Trophoblast cell (in vitro differentiated cells and primary cell): ENCODE data around the gene NTM.
A peak's percentile ranks its signal among the peaks of the same experiment; 100 is the strongest.

Source experiments
- DNase-seq, 2 donors: peaks; one replicate each; pipeline ENCODE4 v3.0.0-alpha.2; 2016
- H2AFZ ChIP-seq: 2 replicates; pipeline ENCODE4 v1.6.1; 2013; ENCODE audit warnings: low read length, moderate library complexity, mild to moderate bottlenecking; ENCODE audit not compliant: insufficient read depth, poor library complexity
- H2AK5ac ChIP-seq: 2 replicates; pipeline ENCODE4 v1.6.1; 2013; ENCODE audit warnings: mild to moderate bottlenecking, low read length
- H2BK120ac ChIP-seq: 2 replicates; pipeline ENCODE4 v1.6.1; 2013; ENCODE audit warnings: low read length, mild to moderate bottlenecking, moderate library complexity; ENCODE audit not compliant: insufficient read depth, poor library complexity
- H2BK12ac ChIP-seq: 2 replicates; pipeline ENCODE4 v1.6.1; 2013; ENCODE audit warnings: mild to moderate bottlenecking, low read length, moderate library complexity
- H2BK5ac ChIP-seq: 2 replicates; pipeline ENCODE4 v1.6.1; 2013; ENCODE audit warnings: low read length, low read depth, moderate library complexity, mild to moderate bottlenecking; ENCODE audit not compliant: poor library complexity
- H3K14ac ChIP-seq: 2 replicates; pipeline ENCODE4 v1.6.1; 2013; ENCODE audit warnings: mild to moderate bottlenecking, low read length
- H3K18ac ChIP-seq: 2 replicates; pipeline ENCODE4 v1.6.1; 2013; ENCODE audit warnings: mild to moderate bottlenecking, low read length
- H3K23ac ChIP-seq: 2 replicates; pipeline ENCODE4 v1.6.1; 2013; ENCODE audit warnings: low read length
- H3K27ac ChIP-seq: 2 replicates; pipeline ENCODE4 v1.5.1; 2013; ENCODE audit warnings: low read depth, mild to moderate bottlenecking, inconsistent platforms, low read length, moderate library complexity
- H3K27me3 ChIP-seq: 2 replicates; pipeline ENCODE4 v1.6.1; 2013; ENCODE audit warnings: inconsistent platforms, mild to moderate bottlenecking, low read length, moderate library complexity; ENCODE audit not compliant: insufficient read depth
- H3K36me3 ChIP-seq, 2 experiments: 1 replicate in 1 of 2; 2 replicates in 1 of 2; pipeline ENCODE4 v1.6.1; 2013; ENCODE audit warnings: low read length in 2 of 2, mild to moderate bottlenecking in 2 of 2, moderate library complexity in 1 of 2; ENCODE audit not compliant: insufficient read depth in 2 of 2, control insufficient read depth in 1 of 2
- H3K4ac ChIP-seq: 2 replicates; pipeline ENCODE4 v1.6.1; 2013; ENCODE audit warnings: low read depth, mild to moderate bottlenecking, low read length, moderate library complexity
- H3K4me1 ChIP-seq, 2 experiments: 1 replicate in 1 of 2; 2 replicates in 1 of 2; pipeline ENCODE4 v1.6.1; 2013; ENCODE audit warnings: low read length in 2 of 2, mild to moderate bottlenecking in 2 of 2, moderate library complexity in 1 of 2; ENCODE audit not compliant: insufficient read depth in 2 of 2, control insufficient read depth in 1 of 2
- H3K4me2 ChIP-seq: 2 replicates; pipeline ENCODE4 v1.6.1; 2013; ENCODE audit warnings: inconsistent platforms, mild to moderate bottlenecking, low read length, moderate library complexity
- H3K4me3 ChIP-seq: 2 replicates; pipeline ENCODE4 v1.5.1; 2013; ENCODE audit warnings: mild to moderate bottlenecking, low read depth, low read length, inconsistent platforms
- H3K79me1 ChIP-seq: one replicate; pipeline ENCODE4 v1.6.1; 2013; ENCODE audit warnings: low read length
- H3K79me2 ChIP-seq: 2 replicates; pipeline ENCODE4 v1.6.1; 2013; ENCODE audit warnings: low read length, mild to moderate bottlenecking; ENCODE audit not compliant: control insufficient read depth, insufficient read depth, poor library complexity
- H3K9ac ChIP-seq: 2 replicates; pipeline ENCODE4 v1.6.1; 2013; ENCODE audit warnings: mild to moderate bottlenecking, low read length
- H3K9me3 ChIP-seq: 2 replicates; pipeline ENCODE4 v1.6.1; 2013; ENCODE audit warnings: low read depth, mild to moderate bottlenecking, control low read depth, inconsistent platforms, low read length; ENCODE audit not compliant: insufficient read depth
- H4K12ac ChIP-seq: 2 replicates; pipeline ENCODE4 v1.6.1; 2013; ENCODE audit warnings: low read depth, mild to moderate bottlenecking, low read length, moderate library complexity
- H4K8ac ChIP-seq: 2 replicates; pipeline ENCODE4 v1.6.1; 2013; ENCODE audit warnings: low read depth, mild to moderate bottlenecking, low read length, moderate library complexity
- H4K91ac ChIP-seq: one replicate; pipeline ENCODE4 v1.6.1; 2013; ENCODE audit warnings: low read depth, mild to moderate bottlenecking, low read length, moderate library complexity
- WGBS: extraction: QIAGEN DNeasy Blood & Tissue Kit; methylation state at CpG from one replicate; pipeline ENCODE4 v1.1.7; 2013; ENCODE audit warnings: missing lambda C conversion rate; ENCODE audit not compliant: insufficient read length, insufficient coverage; ENCODE audit errors: extremely low coverage; 5-methylcytosine and 5-hydroxymethylcytosine counted together

Gene NTM

DNA sequence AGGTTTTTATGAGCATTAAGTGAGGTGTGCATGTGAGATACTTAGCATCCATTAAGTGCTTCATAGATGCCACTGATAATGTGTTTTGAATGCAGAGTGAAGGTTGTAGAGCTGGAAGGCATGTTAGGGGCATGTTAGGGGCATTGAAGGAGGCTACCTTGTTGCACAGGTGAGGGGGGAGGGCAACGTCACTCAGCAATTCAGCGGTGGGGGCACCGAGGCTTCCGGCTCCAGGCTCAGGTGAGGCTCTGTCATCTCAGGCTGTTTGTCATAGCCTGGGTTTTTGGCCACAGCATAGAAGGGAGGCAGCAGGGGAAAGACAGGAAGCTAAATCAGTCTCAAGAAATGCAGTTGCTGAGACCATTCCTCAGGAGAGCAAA is 299.0 kb downstream of the NTM start:
- DNase-seq, result no peak
- no peak overlapping the region for H3K14ac ChIP-seq
- no peaks in the 10 kb centered on the region for H3K27me3 ChIP-seq
- H2AFZ ChIP-seq, result no peak overlapping the region
- H2AK5ac ChIP-seq, result no peak overlapping the region
- no peaks in the 10 kb centered on the region for H3K79me2 ChIP-seq
- H2BK120ac ChIP-seq, result no peak overlapping the region
- peak overlapping the region; percentile 4 for H3K4me2 ChIP-seq
- no peak overlapping the region for H3K18ac ChIP-seq
- no peaks in the 10 kb centered on the region for H3K36me3 ChIP-seq
- H3K9me3 ChIP-seq, result no peaks in the 10 kb centered on the region
- H4K8ac ChIP-seq, result no peak overlapping the region
- H3K79me1 ChIP-seq, result peaks cover 15% of the 10 kb centered on the region
- no peak overlapping the region for H3K23ac ChIP-seq
- H2BK12ac ChIP-seq, result no peak overlapping the region
- no peak overlapping the region for H3K4me3 ChIP-seq
- no peak overlapping the region for H3K9ac ChIP-seq
- no peak overlapping the region for H2BK5ac ChIP-seq
- H4K12ac ChIP-seq, result no peak overlapping the region
- peak overlapping the region; percentile 44 for H3K27ac ChIP-seq
- no peak overlapping the region for H3K4ac ChIP-seq
- peaks cover 35 to 45% of the 10 kb centered on the region in 2 experiments for H3K4me1 ChIP-seq
- H4K91ac ChIP-seq, result no peak overlapping the region
- no CpG with 5 or more reads among the region's 4 CpGs for WGBS

DNA sequence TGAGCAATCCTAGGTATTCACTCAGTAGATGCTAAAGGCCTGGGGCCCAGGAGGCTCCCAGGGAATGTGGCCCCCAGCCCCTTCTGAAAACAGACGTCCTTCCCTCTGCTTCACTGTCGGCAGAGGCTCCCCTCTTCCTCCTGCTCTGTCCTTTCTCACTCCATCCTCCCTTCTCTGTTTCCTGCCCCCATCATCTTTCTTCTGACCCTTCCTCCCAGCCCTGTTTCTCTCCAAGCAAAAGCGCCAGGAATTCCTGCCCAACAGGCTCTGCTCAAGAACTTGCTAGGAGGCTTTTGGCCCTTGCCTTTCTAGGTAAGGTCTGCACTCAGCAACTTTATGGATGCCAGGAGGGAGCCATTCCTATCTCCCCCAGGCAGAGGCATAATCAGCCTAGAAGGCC is 300.5 kb downstream of the NTM start:
- no peaks in the 10 kb centered on the region for H3K36me3 ChIP-seq
- H4K91ac ChIP-seq, result peak overlapping the region; percentile 68
- H3K4me1 ChIP-seq, result peaks cover 36 to 45% of the 10 kb centered on the region in 2 experiments
- DNase-seq, result peak; percentile 33 to 61
- no peak overlapping the region for H3K18ac ChIP-seq
- H2BK120ac ChIP-seq, result no peak overlapping the region
- peak overlapping the region; percentile 35 for H3K27ac ChIP-seq
- no peak overlapping the region for H3K9ac ChIP-seq
- H3K27me3 ChIP-seq, result no peaks in the 10 kb centered on the region
- no peak overlapping the region for H3K4me2 ChIP-seq
- H2BK5ac ChIP-seq, result peak overlapping the region; percentile 13
- no peak overlapping the region for H3K23ac ChIP-seq
- no peak overlapping the region for H4K12ac ChIP-seq
- no peaks in the 10 kb centered on the region for H3K79me2 ChIP-seq
- no peak overlapping the region for H2AFZ ChIP-seq
- WGBS, result no CpG with 5 or more reads among the region's 3 CpGs
- H2AK5ac ChIP-seq, result no peak overlapping the region
- peaks cover 15% of the 10 kb centered on the region for H3K79me1 ChIP-seq
- no peak overlapping the region for H3K14ac ChIP-seq
- H3K9me3 ChIP-seq, result no peaks in the 10 kb centered on the region
- no peak overlapping the region for H4K8ac ChIP-seq
- no peak overlapping the region for H2BK12ac ChIP-seq
- no peak overlapping the region for H3K4me3 ChIP-seq
- H3K4ac ChIP-seq, result no peak overlapping the region

DNA sequence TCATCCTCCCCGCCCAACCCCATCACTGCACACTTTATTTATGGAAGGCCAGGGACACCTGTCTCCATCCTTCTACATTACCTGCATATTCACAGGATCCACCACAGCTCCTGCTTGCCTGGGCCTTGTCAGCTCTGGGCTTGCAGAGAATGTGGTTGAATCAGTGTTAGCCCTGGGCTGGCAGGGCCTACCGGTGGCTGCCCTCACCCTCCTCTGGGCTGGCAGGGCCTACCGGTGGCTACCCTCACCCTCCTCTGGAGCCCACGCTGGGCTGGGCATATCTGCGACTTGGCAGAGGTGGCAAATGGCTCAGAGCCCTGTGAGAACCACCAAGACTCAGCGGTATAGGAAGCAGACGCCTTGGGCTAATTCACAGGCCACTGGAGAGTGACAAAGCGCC is 300.9 kb downstream of the NTM start:
- H3K79me1 ChIP-seq, result peaks cover 15% of the 10 kb centered on the region
- H4K8ac ChIP-seq, result no peak overlapping the region
- no peaks in the 10 kb centered on the region for H3K9me3 ChIP-seq
- H3K27ac ChIP-seq, result peak overlapping the region; percentile 22
- peak overlapping the region; percentile 18 for H3K18ac ChIP-seq
- H3K79me2 ChIP-seq, result no peaks in the 10 kb centered on the region
- H3K27me3 ChIP-seq, result no peaks in the 10 kb centered on the region
- peak overlapping the region; percentile 5 for H2BK5ac ChIP-seq
- peak overlapping the region; percentile 16 for H4K91ac ChIP-seq
- H2BK12ac ChIP-seq, result peak overlapping the region; percentile 16
- no peak overlapping the region for H2BK120ac ChIP-seq
- no CpG with 5 or more reads among the region's 8 CpGs for WGBS
- H3K23ac ChIP-seq, result no peak overlapping the region
- H3K9ac ChIP-seq, result no peak overlapping the region
- DNase-seq, result no peak
- peak overlapping the region; percentile 9 for H2AK5ac ChIP-seq
- H3K36me3 ChIP-seq, result no peaks in the 10 kb centered on the region
- H3K4me1 ChIP-seq, result peaks cover 32 to 41% of the 10 kb centered on the region in 2 experiments
- H3K14ac ChIP-seq, result peak overlapping the region; percentile 6
- no peak overlapping the region for H2AFZ ChIP-seq
- H3K4me2 ChIP-seq, result no peak overlapping the region
- no peak overlapping the region for H4K12ac ChIP-seq
- no peak overlapping the region for H3K4ac ChIP-seq
- no peak overlapping the region for H3K4me3 ChIP-seq

DNA sequence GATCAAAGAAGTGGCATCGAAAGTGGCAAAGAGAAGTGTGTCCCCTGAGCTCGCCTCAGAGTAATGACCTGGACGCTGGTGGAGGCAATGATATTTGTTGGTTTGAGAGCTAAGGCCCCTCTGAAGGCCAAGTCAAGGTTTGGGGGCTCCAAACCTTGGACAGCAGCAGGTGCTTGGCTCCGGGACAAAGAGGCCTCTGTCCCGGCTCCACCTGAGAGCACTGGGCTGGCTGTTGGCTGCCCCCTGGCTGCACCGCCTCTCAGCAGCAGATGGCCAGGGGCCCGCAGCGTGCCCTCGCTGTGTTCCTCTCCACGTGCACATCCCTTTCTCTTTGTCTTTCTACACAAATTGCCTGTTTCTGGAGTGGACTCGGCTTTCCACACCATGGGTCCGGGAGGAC is 301.3 kb downstream of the NTM start:
- Histone ChIP-seq H2BK5ac (no peak overlapping the region), H3K18ac (no peak overlapping the region), H3K23ac (no peak overlapping the region), H2AFZ (no peak overlapping the region), H3K79me2 (no peaks in the 10 kb centered on the region), H3K14ac (no peak overlapping the region), H3K79me1 (peaks cover 15% of the 10 kb centered on the region), H4K91ac (peak overlapping the region; percentile 16), H3K9me3 (no peaks in the 10 kb centered on the region), H4K8ac (no peak overlapping the region), H3K9ac (no peak overlapping the region), H3K4me3 (no peak overlapping the region), H2BK120ac (no peak overlapping the region), H3K4me2 (no peak overlapping the region), H3K4ac (no peak overlapping the region), H3K4me1 (peaks cover 28 to 37% of the 10 kb centered on the region in 2 experiments), H3K27me3 (no peaks in the 10 kb centered on the region), H3K36me3 (no peaks in the 10 kb centered on the region), H4K12ac (no peak overlapping the region), H3K27ac (no peak overlapping the region), H2AK5ac (no peak overlapping the region), H2BK12ac (peak overlapping the region; percentile 16)
- no CpG with 5 or more reads among the region's 12 CpGs for WGBS
- DNase-seq, result no peak
